Epithelial cell of proximal tubule (primary cell): ENCODE measurements around the gene DIS3L2. TPM values are rescaled to one million over a fixed set of nuclear protein-coding genes. Genes with fewer than 3 reads are reported as not detected.

Source experiments
- DNase-seq: peaks from one replicate; pipeline ENCODE4 v3.0.0-alpha.2; 2011; ENCODE audit warnings: low read depth
- H3K4me3 ChIP-seq: 2 replicates; pipeline ENCODE4 v1.5.1; 2011; ENCODE audit warnings: low read depth, mild to moderate bottlenecking, low read length
- total RNA-seq: library from RNA; depleted of rRNA; stranded (reverse); fragments of >200 nt; gene quantifications from 2 replicates; pipeline ENCODE4 v1.2.3, GENCODE V29; 2015
- TF ChIP-seq, protein P1 (sequence below): conservative IDR thresholded peaks from 2 replicates; pipeline ENCODE4 v1.5.1; 2012; ENCODE audit warnings: low read depth, mild to moderate bottlenecking, low read length

DIS3L2 gene
- total RNA-seq, 1 donor from 2014 or later = 31.6 TPM

DNA sequence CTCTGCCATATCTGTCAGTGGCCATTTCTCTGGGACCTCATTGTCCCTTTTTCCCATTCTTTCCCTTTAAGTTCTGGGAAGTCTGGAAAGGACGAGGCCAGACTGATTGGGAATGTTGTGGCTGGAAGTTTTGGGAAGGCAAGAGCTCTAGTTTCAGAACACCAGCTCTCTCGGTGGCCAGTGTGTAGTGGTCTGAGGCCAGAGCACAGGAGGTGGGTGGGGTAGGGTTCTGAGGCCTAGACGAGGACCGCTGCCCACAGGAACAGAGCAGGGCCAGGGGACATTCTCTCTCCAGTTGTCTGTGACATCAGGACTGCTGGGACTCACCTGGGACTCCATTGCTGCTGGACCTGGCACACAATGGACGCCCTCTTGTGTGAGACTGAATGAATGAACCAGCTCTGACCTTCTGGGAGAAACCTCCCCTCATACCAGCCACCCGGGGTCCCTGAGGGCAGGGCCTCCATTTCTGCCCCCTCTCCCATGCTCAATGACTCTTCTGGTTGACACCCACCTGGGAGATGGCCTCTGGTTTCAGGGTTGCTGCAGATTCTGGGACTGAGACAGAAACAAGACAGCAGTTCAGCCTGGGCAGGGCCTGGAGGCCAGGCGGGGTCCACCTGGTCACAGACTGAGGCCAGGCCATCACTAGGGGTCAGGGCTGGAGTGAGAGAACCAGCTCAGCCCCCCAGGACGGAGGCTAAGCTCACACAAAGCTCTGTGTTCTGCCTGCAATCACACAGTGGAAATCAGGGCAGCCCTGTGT lies 26.9 kb upstream of the DIS3L2 start:
- TF ChIP-seq, protein P1, sequence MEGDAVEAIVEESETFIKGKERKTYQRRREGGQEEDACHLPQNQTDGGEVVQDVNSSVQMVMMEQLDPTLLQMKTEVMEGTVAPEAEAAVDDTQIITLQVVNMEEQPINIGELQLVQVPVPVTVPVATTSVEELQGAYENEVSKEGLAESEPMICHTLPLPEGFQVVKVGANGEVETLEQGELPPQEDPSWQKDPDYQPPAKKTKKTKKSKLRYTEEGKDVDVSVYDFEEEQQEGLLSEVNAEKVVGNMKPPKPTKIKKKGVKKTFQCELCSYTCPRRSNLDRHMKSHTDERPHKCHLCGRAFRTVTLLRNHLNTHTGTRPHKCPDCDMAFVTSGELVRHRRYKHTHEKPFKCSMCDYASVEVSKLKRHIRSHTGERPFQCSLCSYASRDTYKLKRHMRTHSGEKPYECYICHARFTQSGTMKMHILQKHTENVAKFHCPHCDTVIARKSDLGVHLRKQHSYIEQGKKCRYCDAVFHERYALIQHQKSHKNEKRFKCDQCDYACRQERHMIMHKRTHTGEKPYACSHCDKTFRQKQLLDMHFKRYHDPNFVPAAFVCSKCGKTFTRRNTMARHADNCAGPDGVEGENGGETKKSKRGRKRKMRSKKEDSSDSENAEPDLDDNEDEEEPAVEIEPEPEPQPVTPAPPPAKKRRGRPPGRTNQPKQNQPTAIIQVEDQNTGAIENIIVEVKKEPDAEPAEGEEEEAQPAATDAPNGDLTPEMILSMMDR = no peak
- no peak for DNase-seq
- no peak overlapping the region for H3K4me3 ChIP-seq

GRCh38 chr2:231935207-231935524 lies 26.3 kb upstream of the DIS3L2 start:
- no peak overlapping the region for H3K4me3 ChIP-seq
- DNase-seq = no peak
- TF ChIP-seq, protein P1 = no peak

- no peak overlapping the region for H3K4me3 ChIP-seq
- TF ChIP-seq, protein P1 = no peak
- no peak for DNase-seq
These were observed 25.7 kb upstream of the DIS3L2 start for GRCh38 chr2:231935815-231936214.

GRCh38 chr2:231936491-231936890 lies 25.0 kb upstream of the DIS3L2 start:
- no peak overlapping the region for H3K4me3 ChIP-seq
- no peak for DNase-seq
- TF ChIP-seq, protein P1 = no peak

DNA sequence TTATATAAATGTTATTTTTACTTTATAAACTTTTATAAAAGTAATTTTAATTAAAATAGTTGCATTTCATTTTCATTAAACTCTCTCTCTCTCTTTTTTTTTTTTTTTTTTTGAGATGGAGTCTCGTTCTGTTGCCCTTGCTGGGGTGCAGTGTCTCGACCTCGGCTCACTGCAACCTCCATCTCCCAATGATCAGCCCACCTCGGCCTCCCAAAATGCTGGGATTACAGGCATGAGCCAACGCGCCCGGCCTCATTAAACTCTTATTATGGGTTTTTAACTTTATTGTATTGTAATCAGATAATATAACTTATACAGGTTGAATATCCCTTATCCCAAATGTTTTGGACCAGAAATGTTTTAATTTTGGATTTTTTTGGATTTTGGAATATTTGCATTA lies 24.5 kb upstream of the DIS3L2 start:
- TF ChIP-seq, protein P1 = no peak
- no peak overlapping the region for H3K4me3 ChIP-seq
- DNase-seq = no peak

DNA sequence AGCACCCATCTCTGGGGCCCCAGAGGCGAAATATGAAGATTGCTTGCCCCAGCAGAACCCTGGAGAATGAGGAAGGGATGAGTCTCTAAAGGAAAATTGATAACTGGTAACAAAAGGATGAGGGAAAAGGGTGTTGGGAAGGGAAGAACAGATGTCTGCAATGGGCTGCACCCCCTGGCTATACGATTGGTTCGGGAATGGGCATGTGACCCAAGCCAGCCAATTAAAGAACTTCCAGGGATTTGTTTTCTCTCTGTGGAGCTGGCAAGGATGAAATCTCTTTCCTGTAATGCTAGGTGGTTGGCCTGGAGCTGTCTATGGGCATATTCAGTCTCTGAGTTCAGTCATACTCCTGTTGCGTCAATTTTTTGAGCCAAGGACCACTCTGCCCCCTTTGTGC lies 22.5 kb upstream of the DIS3L2 start:
- TF ChIP-seq, protein P1 = no peak
- DNase-seq = no peak
- no peak overlapping the region for H3K4me3 ChIP-seq

- TF ChIP-seq, protein P1 = no peak
- H3K4me3 ChIP-seq = no peak overlapping the region
- no peak for DNase-seq
These were observed 20.7 kb upstream of the DIS3L2 start for GRCh38 chr2:231940795-231941194.
